GM12891 (cell line): ENCODE data around the gene GABRR3.

Experiments used
- POLR2A ChIP-seq: IDR thresholded peaks from 2 replicates; pipeline ENCODE4 v1.6.1; 2011; ENCODE audit warnings: low read depth, low read length, control low read depth
- POLR2AphosphoS5 ChIP-seq: IDR thresholded peaks from 2 replicates; pipeline ENCODE4 v1.6.1; 2011; ENCODE audit warnings: low read depth, low read length, control low read depth
- SPI1 ChIP-seq: IDR thresholded peaks from 2 replicates; pipeline ENCODE4 v1.6.1; 2011; ENCODE audit warnings: low read depth, low read length, control low read depth
- TAF1 ChIP-seq: IDR thresholded peaks from 2 replicates; pipeline ENCODE4 v1.6.1; 2011; ENCODE audit warnings: low read depth, low read length, control low read depth

- TF ChIP-seq POLR2A (no peak), POLR2AphosphoS5 (no peak), SPI1 (no peak), TAF1 (no peak)
Measured at GRCh38 chr3:97988784-97989568, 46.1 kb downstream of the GABRR3 start.
